Suprapubic skin (tissue), 4 donors: ENCODE measurements around the gene DLL4.

Experiments
- CTCF ChIP-seq, 2 donors: fragments of 200-600 bp in 1 of 2; fragments of 450-650 bp in 1 of 2; sonication (generic) in 1 of 2; IDR thresholded peaks; one replicate each; pipeline ENCODE4 v1.5.1; 2016 to 2019; ENCODE audit warnings: antibody characterized with exemption in 2 of 2, mild to moderate bottlenecking in 1 of 2, moderate library complexity in 1 of 2
- POLR2A ChIP-seq, 2 donors: fragments of 450-650 bp; IDR thresholded peaks; one replicate each; pipeline ENCODE4 v1.6.1; 2017; ENCODE audit warnings: antibody characterized with exemption in 2 of 2, mild to moderate bottlenecking in 2 of 2, moderate library complexity in 2 of 2
- POLR2AphosphoS5 ChIP-seq, 3 donors: sonication (generic); formaldehyde crosslinking; IDR thresholded peaks; one replicate each; pipeline ENCODE4 v1.6.1; 2017; ENCODE audit warnings: antibody characterized with exemption in 3 of 3

GRCh38 chr15:40963201-40963600 lies 34.1 kb downstream of the DLL4 start:
- no peak for TF ChIP-seq CTCF (IDR thresholded peaks at IDR 0.05)
- TF ChIP-seq POLR2A (IDR thresholded peaks at IDR 0.05), result no peak
- no peak for TF ChIP-seq POLR2AphosphoS5 (IDR thresholded peaks at IDR 0.05)
